Measurements from ENCODE around the gene KNL1. TPM values are rescaled to one million over a fixed set of nuclear protein-coding genes. Genes with fewer than 3 reads are reported as not detected.
A peak's percentile ranks its signal among the peaks of the same experiment; 100 is the strongest.

The KNL1 gene
- total and polyA plus RNA-seq, 2 of the 8 experiments (the other 6 are each of a cell fraction or from before 2014, with no cell fraction given), result 4.4 to 22.5 TPM

DNA sequence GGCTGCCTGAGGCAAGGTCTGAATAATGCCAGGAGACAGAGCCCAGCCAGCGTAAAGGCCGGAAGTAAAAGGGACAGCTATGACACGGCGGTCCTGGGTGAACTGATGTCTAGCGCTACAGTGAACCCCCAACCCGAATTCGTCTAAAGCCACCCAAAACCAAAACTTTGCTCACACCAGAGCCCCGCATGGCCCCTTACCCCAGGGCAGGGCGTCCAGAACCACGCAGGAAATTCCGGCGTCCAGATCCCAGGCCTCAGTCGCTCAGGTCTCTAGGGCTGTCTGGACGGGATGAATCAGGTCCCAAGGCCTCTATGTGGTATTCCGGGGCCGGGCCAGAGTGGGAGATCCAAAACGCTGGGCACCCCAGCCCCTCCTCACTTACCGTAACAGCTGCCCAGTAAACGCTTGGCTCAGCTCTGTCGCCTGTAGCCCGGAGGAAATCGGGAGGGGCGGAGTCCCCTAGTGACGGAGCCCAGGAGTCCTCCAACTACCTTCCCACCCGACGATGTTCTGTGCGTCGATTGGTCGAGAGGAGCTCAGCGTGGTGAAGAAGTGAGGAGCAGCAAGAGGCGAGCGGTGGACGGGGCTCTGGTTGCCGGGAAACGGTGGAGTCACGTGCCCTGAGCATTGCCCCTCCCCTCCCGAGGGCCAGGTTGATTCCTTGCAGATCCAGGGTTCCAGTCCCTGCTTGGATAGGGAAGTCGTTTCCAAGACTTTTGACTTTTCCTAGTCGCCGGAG lies 29.3 kb upstream of the KNL1 start, which contains the start of gene CCDC32:
Gene CCDC32, minus strand, starts transcription at position 452 of the 742 bp plus-strand sequence. CDS start 2,027 bp downstream, outside the sequence.
- H3K79me2 ChIP-seq (ENCODE audit: control insufficient read depth in 1 of 2, insufficient read depth in 2 of 2, low read length in 2 of 2), result peaks cover 0 to 5% of the 10 kb centered on the region in 2 experiments; a peak in 2 of 4 replicates
- H4K5ac ChIP-seq (ENCODE audit: insufficient read length, low read depth, low read length), result no peak within 1 kb of the TSS
- TF ChIP-seq TEAD4 (IDR thresholded peaks at IDR 0.05; ENCODE audit: low read depth, low read length), result no peak
- TF ChIP-seq YY1 (IDR thresholded peaks at IDR 0.05; ENCODE audit: low read depth, low read length), result no peak
- TF ChIP-seq TAF1 (IDR thresholded peaks at IDR 0.05; ENCODE audit: low read depth, low read length), result peak; percentile 75; the same call in 1 of the 2 replicates
- TF ChIP-seq KDM4A (IDR thresholded peaks at IDR 0.05; ENCODE audit: low read depth, low read length, severe bottlenecking), result peak; percentile 70
- TF ChIP-seq JUN (IDR thresholded peaks at IDR 0.05; ENCODE audit: low read depth, low read length), result no peak
- no peak for TF ChIP-seq TCF12 (IDR thresholded peaks at IDR 0.05; ENCODE audit: low read depth, low read length)
- 0 out of 2 replicates have a peak, but pooled peaks have one; percentile 19 for TF ChIP-seq CHD2 (IDR thresholded peaks at IDR 0.05; ENCODE audit: low read length)
- TF ChIP-seq KDM1A (IDR thresholded peaks at IDR 0.05; ENCODE audit: borderline replicate concordance, low read length), result no peak
- TF ChIP-seq CEBPB (IDR thresholded peaks at IDR 0.05; ENCODE audit: low read depth, low read length), result no peak
- TF ChIP-seq RBBP5 (IDR thresholded peaks at IDR 0.05; ENCODE audit: borderline replicate concordance, low read depth, low read length), result no peak
- TF ChIP-seq SP1 (IDR thresholded peaks at IDR 0.05; ENCODE audit: low read depth, low read length), result peak; percentile 79
- no peak for TF ChIP-seq RXRA (IDR thresholded peaks at IDR 0.05; ENCODE audit: insufficient read depth, low read depth, low read length)
- peak; percentile 54 for TF ChIP-seq TBP (IDR thresholded peaks at IDR 0.05; ENCODE audit: low read depth, low read length)

More for the DNA sequence above, 29.3 kb upstream of the KNL1 start, which contains the start of gene CCDC32:
- ChIA-PET POLR2A (ENCODE audit: partially characterized antibody) (interaction anchor here (0.9 to 1.9 kb wide), 9 partner anchors 8 to 279 kb away, joined by 3 to 6 read pairs (median 4); partner anchors contain the start of genes RAD51 and SPINT1), CTCF (ENCODE audit: partially characterized antibody) (interaction anchor here (1.2 to 2.3 kb wide), 4 partner anchors 17 to 180 kb away, joined by 3 to 7 read pairs (median 4); no protein-coding TSS in a partner anchor)
- Histone ChIP-seq H3K4me1 (replicated peaks in 1 of 4; ENCODE audit: control insufficient read depth in 3 of 4, insufficient read depth in 4 of 4, low read length in 3 of 4) (peaks cover 0 to 2% (median under 1%) of the 10 kb centered on the region in 4 experiments; a peak in 2 of 7 replicates), H3K79me1 (ENCODE audit: low read depth, low read length) (0 out of 2 replicates have a peak, but pooled peaks cover 2% of the 10 kb centered on the region), H2AK5ac (ENCODE audit: low read depth, low read length) (no peak within 1 kb of the TSS), H4K8ac (ENCODE audit: extremely low read depth, insufficient read depth, low read length) (peak within 1 kb of the TSS; percentile 60; the same call in 1 of the 2 replicates), H3K9ac (replicated peaks in 1 of 4; ENCODE audit: extremely low read depth in 1 of 4, low read depth in 3 of 4, low read length in 3 of 4) (peak within 1 kb of the TSS; percentile 67 to 93 (median 72)), H3K18ac (ENCODE audit: extremely low read depth, low read length) (peak within 1 kb of the TSS; percentile 83), H3K23ac (ENCODE audit: insufficient read length) (no peak within 1 kb of the TSS), H3K27ac (ENCODE audit: low read depth, low read length) (0 out of 2 replicates have a peak within 1 kb of the TSS, but pooled peaks have one; percentile 11), H2AFZ (ENCODE audit: low read length) (peak within 1 kb of the TSS; percentile 74), H3K9me3 (ENCODE audit: insufficient read depth in 2 of 2, low read depth in 1 of 2, low read length in 1 of 2) (no peaks in the 10 kb centered on the region), H2BK20ac (ENCODE audit: low read length) (no peak within 1 kb of the TSS), H2BK12ac (ENCODE audit: low read depth, low read length) (no peak within 1 kb of the TSS), H3K23me2 (ENCODE audit: low read depth, low read length) (no peaks in the 10 kb centered on the region; the same call in 1 of the 2 replicates), H4K91ac (replicated peaks; ENCODE audit: insufficient read length, low read length) (no peak within 1 kb of the TSS), H3K27me3 (replicated peaks in 1 of 4; ENCODE audit: control insufficient read depth in 3 of 4, extremely low read depth in 1 of 4, insufficient read depth in 3 of 4, low read length in 3 of 4) (no peaks in the 10 kb centered on the region), H3K36me3 (ENCODE audit: control insufficient read depth in 2 of 4, insufficient read depth in 4 of 4, low read length in 3 of 4) (no peaks in the 10 kb centered on the region; a peak in 1 of 8 replicates), H4K20me1 (replicated peaks in 1 of 2; ENCODE audit: control insufficient read depth in 1 of 2, insufficient read depth in 2 of 2, low read length in 2 of 2) (no peaks in the 10 kb centered on the region), H2BK5ac (ENCODE audit: low read depth, low read length) (no peak within 1 kb of the TSS), H2BK15ac (ENCODE audit: low read length) (no peak within 1 kb of the TSS), H3K4ac (replicated peaks; ENCODE audit: insufficient read length, low read depth, low read length) (no peak within 1 kb of the TSS), H3K4me2 (ENCODE audit: insufficient read depth in 1 of 2, low read depth in 2 of 2, low read length in 2 of 2) (peak within 1 kb of the TSS; percentile 63 to 85), H3K4me3 (ENCODE audit: extremely low read depth in 1 of 4, insufficient read depth in 2 of 4, low read depth in 3 of 4, low read length in 4 of 4) (peak within 1 kb of the TSS; percentile 75 to 98 (median 88)), H2BK120ac (replicated peaks; ENCODE audit: low read depth, low read length) (no peak within 1 kb of the TSS), H3K56ac (replicated peaks; ENCODE audit: insufficient read length, low read depth, low read length) (peak within 1 kb of the TSS; percentile 23), H3K14ac (ENCODE audit: insufficient read length) (no peak within 1 kb of the TSS)
- DNase-seq (ENCODE audit: low read depth in 1 of 2, low spot score in 2 of 2) (peak; percentile 92 to 94), FAIRE-seq (peak; percentile 91)
- 6% methylated on average over 37 of the region's 40 CpGs; no CpG with 5 or more reads in 1 of the 2 experiments for WGBS, 2 experiments (ENCODE audit: extremely low coverage in 1 of 2, insufficient coverage in 1 of 2, insufficient read length in 1 of 2, insufficient replicate concordance in 2 of 2, low coverage in 1 of 2, low lambda C conversion rate in 2 of 2, missing lambda C conversion rate in 1 of 2)

All from H1 (cell line).